NCI-H2029 (cell line): Measurements from ENCODE around the gene GRPEL2.

Experiments
- DNase-seq: peaks from one replicate; lab custom pipeline; 2025; lab: John Stamatoyannopoulos, UW

GRPEL2 gene

DNA sequence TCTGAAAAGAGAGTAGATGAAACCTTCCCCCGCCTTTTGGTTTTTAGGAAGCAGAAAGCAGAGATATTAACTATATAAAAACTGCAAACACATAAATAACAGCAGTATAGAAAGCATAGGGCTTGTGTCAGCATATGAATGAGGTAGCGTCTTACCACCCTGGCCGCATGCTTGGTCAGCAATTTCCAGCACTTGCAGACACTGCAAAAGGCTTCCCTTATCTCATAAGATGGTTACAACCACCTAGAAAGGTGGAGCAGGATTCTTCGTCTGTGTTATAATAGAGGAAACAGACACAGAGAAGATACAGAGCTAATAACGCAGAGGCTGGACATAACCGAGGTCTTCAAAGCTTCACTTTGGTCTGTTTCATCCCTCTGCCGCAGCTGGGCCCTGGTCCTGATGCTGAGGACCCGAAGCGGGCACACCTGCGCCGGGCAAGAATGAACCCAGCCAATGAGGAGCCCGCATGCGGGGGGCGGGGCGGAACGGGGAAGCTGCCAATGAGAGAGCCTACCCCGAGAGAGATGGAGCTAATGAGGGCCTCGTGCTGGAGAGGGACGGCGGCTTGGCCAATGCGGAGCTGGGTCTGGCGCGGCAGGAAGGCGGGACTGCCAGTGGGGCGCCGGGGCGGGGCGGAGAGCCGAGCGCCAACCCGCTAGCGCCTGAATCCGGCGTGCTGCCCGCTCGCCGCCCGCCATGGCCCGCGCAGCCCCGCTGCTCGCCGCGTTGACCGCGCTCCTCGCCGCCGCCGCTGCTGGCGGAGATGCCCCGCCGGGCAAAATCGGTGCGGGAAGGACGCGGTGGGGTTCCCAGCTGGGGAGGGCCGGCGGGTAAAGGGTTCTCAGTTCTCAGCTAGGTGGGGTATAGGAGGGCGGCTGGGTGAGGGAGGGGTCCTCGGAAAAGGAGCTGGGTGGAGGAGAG is 12.3 kb downstream of the GRPEL2 start, which contains the start of gene PCYOX1L:
TSS of gene PCYOX1L (plus strand) at position 677 of the 924 bp plus-strand sequence. CDS start at position 700, 23 bp downstream.
- peak; percentile 95 for DNase-seq

DNA sequence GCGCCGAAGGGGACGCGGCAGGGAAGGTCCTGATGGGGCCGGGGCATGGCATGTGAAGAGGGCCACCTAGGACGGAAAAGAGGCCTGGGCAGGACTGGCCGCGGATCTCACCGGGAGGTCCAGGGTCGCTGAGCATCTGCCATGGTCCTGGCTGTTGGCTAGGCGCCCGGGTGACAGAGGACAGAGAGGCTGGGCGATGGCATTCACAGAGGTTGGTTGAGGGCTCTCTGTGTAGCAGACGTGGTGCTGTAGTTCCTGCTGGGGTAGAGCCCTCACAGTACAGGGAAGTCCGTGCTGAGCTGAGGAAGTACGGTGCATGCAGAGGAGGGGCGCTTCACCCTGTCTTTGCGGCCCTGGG is 13.0 kb downstream of the GRPEL2 start:
- peak; percentile 48 for DNase-seq

DNA sequence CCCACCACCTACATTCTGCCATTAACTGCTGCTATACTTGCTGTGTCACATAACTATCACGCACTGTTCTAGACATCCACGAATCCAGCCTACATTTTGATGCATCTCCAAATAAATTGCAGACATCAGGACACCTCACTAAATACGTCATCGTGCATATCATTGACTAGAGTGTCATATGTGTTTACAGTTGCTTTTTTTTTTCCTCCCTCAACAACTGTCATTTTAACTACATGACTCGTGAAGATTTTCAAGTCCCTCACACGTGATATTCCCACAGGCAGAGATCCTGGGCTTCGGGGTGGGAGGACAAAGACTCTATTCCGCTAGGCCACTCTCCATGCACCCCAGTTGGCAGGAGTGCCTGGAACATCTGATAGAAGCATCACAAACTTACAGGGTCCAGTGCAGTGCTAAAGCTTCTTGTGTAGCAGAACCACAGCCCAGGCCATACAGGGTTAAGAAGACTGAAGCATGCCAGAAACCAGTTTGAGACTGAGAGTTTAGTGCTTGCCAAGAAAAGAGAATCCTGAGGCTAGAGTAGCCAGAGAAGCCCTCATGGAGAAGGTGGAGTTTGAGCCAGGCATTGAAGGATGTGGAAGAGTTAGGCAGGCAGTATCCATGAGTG is 13.7 kb downstream of the GRPEL2 start:
- no peak for DNase-seq

- DNase-seq = no peak
These were observed 15.0 kb downstream of the GRPEL2 start for GRCh38 chr5:149360272-149360671.

DNA sequence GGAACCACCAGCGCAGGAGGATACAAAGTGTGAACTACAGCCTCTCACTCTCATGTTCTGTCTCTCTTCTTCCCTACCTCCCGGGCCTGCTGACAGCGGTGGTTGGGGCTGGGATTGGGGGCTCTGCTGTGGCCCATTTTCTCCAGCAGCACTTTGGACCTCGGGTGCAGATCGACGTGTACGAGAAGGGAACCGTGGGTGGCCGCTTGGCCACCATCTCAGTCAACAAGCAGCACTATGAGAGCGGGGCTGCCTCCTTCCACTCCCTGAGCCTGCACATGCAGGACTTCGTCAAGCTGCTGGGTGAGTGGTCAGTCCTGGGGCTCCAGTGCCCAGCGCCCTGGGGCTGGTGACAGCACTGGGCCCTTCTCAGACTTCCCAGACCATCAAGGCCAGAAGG is 17.2 kb downstream of the GRPEL2 start:
- no peak for DNase-seq

- no peak for DNase-seq
These were observed 18.1 kb downstream of the GRPEL2 start for GRCh38 chr5:149363358-149363757.

DNA sequence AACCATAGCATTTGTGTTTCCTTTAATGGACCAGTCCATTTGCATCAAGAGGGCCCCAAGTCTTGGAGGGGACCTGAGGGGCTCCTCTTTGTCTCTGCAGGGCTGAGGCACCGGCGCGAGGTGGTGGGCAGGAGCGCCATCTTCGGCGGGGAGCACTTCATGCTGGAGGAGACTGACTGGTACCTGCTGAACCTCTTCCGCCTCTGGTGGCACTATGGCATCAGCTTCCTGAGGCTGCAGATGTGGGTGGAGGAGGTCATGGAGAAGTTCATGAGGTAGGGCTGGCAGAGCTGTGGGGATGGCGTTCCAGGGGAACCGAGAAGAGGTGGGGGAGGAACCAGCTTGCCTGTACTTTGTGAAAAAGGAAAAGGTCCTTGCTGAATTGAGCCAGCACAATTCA is 18.6 kb downstream of the GRPEL2 start:
- no peak for DNase-seq

- no peak for DNase-seq
These were observed 19.4 kb downstream of the GRPEL2 start for GRCh38 chr5:149364719-149365118.

- no peak for DNase-seq
These were observed 20.1 kb downstream of the GRPEL2 start for GRCh38 chr5:149365418-149365817.

- no peak for DNase-seq
These were observed 20.9 kb downstream of the GRPEL2 start for GRCh38 chr5:149366169-149366729.

DNA sequence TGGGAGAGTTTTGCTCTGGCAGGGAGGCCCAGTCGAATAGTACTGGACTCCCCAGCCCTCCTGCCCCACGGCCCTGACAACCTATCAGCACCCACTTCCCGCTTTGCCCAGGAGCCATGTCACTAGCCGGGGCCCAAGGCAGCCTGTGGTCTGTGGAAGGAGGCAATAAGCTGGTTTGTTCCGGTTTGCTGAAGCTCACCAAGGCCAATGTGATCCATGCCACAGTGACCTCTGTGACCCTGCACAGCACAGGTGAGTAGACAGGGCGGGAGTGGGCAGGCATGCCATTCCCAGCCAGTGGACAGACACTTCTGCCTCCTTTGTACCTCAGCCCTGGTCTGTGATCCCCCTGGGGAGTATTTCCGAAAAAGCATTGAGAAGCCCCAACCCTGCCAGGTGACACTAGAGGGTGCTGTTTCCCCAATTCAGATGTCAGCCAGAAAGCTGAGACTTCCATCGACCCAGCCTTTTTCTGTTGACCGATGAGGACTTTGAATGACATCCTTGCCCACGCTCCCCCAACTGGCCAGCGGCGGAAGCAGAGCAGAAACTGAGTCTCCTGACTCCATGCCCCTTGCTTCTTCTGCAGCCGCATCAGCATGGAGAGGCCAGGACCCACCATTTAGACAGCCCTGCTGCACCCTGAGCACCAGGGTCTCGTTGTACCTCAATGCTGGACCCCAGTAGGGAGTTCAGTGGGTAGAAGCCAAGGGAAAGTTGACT is 22.1 kb downstream of the GRPEL2 start:
- DNase-seq = peak; percentile 30

- DNase-seq = no peak
These were observed 22.8 kb downstream of the GRPEL2 start for GRCh38 chr5:149367972-149368645.

GRCh38 chr5:149370878-149371277 is 25.6 kb downstream of the GRPEL2 start:
- DNase-seq = peak; percentile 44

DNA sequence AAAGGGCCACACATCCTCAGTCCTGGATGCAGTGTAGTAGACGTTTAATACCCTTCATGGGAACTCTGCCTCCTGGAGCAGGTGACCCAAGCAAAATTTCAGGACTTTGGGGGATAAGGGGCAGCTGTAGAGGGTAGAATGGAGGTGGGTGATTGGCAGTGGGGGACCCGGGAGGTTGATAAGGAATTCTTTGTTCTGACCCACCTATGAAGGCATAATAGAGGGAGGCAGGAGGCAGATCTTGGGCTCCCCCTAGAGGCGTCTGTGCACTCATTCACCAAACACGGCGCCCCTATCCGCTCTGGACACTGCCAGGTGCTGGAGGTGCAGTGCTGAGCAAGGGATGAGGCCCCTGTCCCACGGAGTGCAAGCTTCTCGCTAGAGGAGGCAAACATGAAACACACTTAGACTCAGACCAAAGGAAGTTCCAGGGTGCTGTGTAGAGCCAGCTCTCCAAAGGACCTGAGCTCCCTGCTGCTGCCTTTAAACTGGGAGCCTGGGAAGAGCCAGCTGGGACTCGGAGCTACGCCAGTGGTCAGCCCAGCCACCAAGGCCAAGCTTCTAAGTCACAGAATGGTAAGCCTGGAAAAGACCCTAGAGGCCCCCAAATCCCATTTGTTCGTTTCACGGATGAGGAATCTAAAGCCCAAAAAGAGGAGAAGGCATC is 26.1 kb downstream of the GRPEL2 start:
- peak; percentile 60 for DNase-seq

DNA sequence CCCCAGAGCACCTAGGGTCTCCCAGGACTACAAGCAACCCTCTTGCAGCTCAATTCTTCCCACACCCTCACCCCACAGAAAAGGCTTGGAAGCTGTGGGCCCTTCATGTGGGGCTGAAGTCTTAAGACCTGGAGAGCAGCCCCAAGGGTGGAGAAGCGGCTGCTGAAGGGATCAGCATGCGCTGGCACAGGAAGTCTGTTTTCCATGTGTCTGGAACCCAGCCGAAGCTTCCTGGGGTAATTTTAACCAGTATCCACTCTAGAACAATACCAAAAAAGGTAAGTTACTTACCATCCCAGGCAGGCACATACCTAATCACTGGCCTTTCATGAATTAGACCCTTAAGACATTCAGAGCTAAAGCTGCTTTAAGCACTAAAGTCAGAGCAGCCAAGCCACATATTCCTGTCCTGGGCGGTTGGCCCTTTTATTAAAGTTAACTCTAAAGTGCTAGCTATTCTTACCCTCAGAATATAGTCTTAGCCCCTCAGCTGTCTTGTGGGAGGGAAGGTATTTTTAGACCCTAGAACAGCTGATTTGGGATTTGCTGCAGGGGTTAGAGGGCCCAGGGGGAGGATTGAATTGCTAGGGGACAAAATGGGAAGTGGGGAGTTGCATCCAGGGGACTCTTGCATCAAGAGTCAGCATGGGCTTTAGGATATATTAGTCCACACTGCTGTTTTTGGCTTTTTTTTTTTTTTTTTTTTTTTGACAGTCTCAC is 26.9 kb downstream of the GRPEL2 start:
- no peak for DNase-seq

GRCh38 chr5:149372932-149373331 is 27.6 kb downstream of the GRPEL2 start:
- DNase-seq = no peak

DNA sequence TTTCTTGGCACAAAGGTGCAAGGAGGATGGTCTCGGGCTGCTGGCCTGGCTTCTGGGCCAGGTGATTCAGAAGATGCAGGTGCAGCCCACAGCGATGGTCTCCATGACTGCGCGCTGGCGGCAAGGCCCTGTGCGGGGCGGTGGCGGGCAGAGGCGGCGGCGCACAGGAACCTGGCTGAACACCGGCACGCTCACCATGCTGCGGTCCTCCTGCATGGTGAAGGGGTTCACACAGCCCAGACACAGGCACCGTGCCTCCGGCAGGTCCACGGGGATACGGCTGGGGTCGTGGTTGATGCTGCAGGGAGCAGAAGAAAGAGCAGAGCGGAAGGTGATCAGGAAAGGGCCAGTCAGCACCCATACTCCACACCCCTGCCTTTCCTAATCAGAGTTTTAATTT is 29.0 kb downstream of the GRPEL2 start:
- no peak for DNase-seq

- no peak for DNase-seq
These were observed 29.5 kb downstream of the GRPEL2 start for GRCh38 chr5:149374801-149375200.

- no peak for DNase-seq
These were observed 30.1 kb downstream of the GRPEL2 start for GRCh38 chr5:149375434-149375833.

DNA sequence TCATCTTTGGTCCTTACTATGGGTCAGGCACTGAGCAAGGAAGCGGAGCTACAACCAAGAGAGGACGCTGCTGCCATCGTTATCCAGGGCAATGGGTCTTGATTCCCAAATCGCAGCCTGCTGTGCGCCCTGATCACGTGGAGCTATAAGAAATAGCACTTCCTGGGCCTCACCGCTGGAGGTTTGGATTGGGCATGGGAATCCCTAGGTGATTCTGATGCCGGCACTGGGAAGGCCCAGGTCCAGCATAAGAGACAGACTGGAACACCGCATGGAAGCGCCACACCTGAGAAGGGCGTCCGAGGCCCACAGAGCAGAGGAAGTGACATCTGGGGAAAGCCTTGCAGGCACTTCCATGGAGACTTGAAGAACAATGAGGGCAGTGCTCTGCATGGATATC is 30.8 kb downstream of the GRPEL2 start:
- DNase-seq = no peak
